Pancreas (tissue), 10 donors: ENCODE data around the gene GRIA4. TPM values are rescaled to one million over a fixed set of nuclear protein-coding genes. Genes with fewer than 3 reads are reported as not detected.

Experiments
- ATAC-seq, 4 donors: fragments of 200-7000 bp; cut with Tn5 transposase; one replicate each; pipeline versions ENCODE4 v1.8.0 to v1.9.1; 2020; ENCODE audit warnings: mild to moderate bottlenecking in 4 of 4, moderate library complexity in 4 of 4
- DNase-seq, 6 donors: peaks; one replicate each; pipeline ENCODE4 v3.0.0-alpha.2; 2020
- FAIRE-seq: peaks from 2 replicates; lab custom pipeline; 2012; peaks lifted over from hg19 to GRCh38; lab: Jason Lieb, UNC
- H3K27ac ChIP-seq, 4 donors: fragments of 200-600 bp; sonication (generic); 1 replicate in 3 of 4; 2 replicates in 1 of 4; pipeline versions ENCODE4 v1.5.0 to v1.8.0; 2020
- H3K27me3 ChIP-seq, 4 donors: fragments of 200-600 bp; one replicate each; pipeline ENCODE4 v1.8.0; 2021
- H3K36me3 ChIP-seq, 3 donors: fragments of 200-600 bp; sonication (generic) in 1 of 3; one replicate each; pipeline versions ENCODE4 v1.5.0 to v1.8.0; 2020 to 2021
- H3K4me1 ChIP-seq, 3 donors: fragments of 200-600 bp; one replicate each; pipeline ENCODE4 v1.8.0; 2021
- H3K4me3 ChIP-seq, 4 donors: fragments of 200-600 bp; sonication (generic) in 2 of 4; one replicate each; pipeline versions ENCODE4 v1.5.0 to v1.8.0; 2020 to 2021
- H3K9me3 ChIP-seq, 4 donors: fragments of 200-600 bp; one replicate each; pipeline ENCODE4 v1.8.0; 2021
- CTCF ChIP-seq, 4 donors: fragments of 200-600 bp; sonication (generic) in 3 of 4; IDR thresholded peaks; one replicate each; pipeline versions ENCODE4 v1.5.0 to v1.8.0; 2021; ENCODE audit warnings: antibody characterized with exemption in 4 of 4
- WGBS, 2 donors: extraction: QIAGEN DNeasy Blood & Tissue Kit; methylation state at CpG; one replicate each; pipeline ENCODE4 v1.1.7; 2013; 5-methylcytosine and 5-hydroxymethylcytosine counted together
- intact Hi-C, 3 donors: fragments of 100-400 bp; cut with DNase I; formaldehyde crosslinking; loops; one replicate each; pipeline versions ENCODE4 v1.11.1 to v1.14.2; 2022
- polyA plus RNA-seq, 2 donors: library from polyadenylated mRNA; stranded (reverse); fragments of 200-250 nt; gene quantifications; one replicate each; pipeline ENCODE4 v1.2.3, GENCODE V29; 2013
- total RNA-seq, 6 donors: library from RNA; stranded (reverse); fragmentation: NEBNext Ultra II Directional in 4 of 6; extraction: Animal tissue kit (Norgen Biotek cat#: 25700) in 4 of 6; gene quantifications; one replicate each; pipeline versions ENCODE4 v1.2.1 to v1.2.4, GENCODE V29; 2021 to 2023
- donor health status: healthy with polysubstance abuse.
- donor health status: DM: no; HTN: no; CAD: no; lungs with moderate emphysema.
- donor health status: DM: no; HTN: no; CAD: no.
- donor health status: control.
- donor health status: control.
- donor health status: Bipolar disorder and iron deficiency.
- donor health status: DM: yes; HTN: yes; CAD: no.
- donor health status: DM: no; HTN: no; CAD: no.
- donor health status: DM: no; HTN: no; CAD: no.
- donor health status: DM: yes; HTN: yes; CAD: no.

GRIA4 gene
- total and polyA plus RNA-seq, 8 donors, result 0.22 to 2.4 (median 1.2) TPM

GRCh38 chr11:105937738-105938137 is 327.9 kb downstream of the GRIA4 start:
- no peak for TF ChIP-seq CTCF (IDR thresholded peaks at IDR 0.05)
- Histone ChIP-seq H3K4me3 (no peak overlapping the region), H3K27me3 (no peaks in the 10 kb centered on the region), H3K36me3 (no peaks in the 10 kb centered on the region), H3K9me3 (no peaks in the 10 kb centered on the region), H3K27ac (no peak overlapping the region), H3K4me1 (no peaks in the 10 kb centered on the region)
- intact Hi-C loops, result no loop called here
- ATAC-seq (no peak), FAIRE-seq (no peak), DNase-seq (no peak)
- WGBS, 2 donors, result 70 to 82% methylated on average over 2 of the region's 2 CpGs

DNA sequence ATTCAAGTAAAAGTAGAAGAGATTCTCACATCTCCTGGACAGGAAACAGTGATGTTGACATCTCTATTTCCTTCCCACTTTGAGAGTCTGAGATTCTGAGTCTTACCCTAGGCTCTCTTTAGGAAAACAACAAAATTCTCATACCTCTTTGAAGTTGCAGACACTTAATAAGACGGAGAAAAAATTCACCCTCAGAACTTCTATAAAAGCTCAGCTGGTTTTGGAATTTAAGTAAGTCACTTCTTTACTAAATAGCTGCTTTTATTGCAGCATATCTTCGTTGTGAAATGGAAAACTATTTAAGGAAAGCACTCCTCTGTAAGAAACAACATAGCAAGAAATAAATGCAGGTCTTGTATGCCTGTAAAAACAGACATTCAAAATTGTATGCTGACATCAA is 333.0 kb downstream of the GRIA4 start:
- no peak for DNase-seq
- FAIRE-seq, result no peak
- 61 to 62% methylated on average over 2 of the region's 2 CpGs for WGBS, 2 donors
- Histone ChIP-seq H3K27ac (no peak overlapping the region), H3K4me1 (no peaks in the 10 kb centered on the region), H3K4me3 (no peak overlapping the region), H3K36me3 (no peaks in the 10 kb centered on the region), H3K9me3 (no peaks in the 10 kb centered on the region), H3K27me3 (no peaks in the 10 kb centered on the region)
- no peak for ATAC-seq
- no peak for TF ChIP-seq CTCF (IDR thresholded peaks at IDR 0.05)
- intact Hi-C loops, result no loop called here

- Histone ChIP-seq H3K9me3 (no peaks in the 10 kb centered on the region), H3K27me3 (no peaks in the 10 kb centered on the region), H3K27ac (no peak overlapping the region), H3K36me3 (no peaks in the 10 kb centered on the region), H3K4me3 (no peak overlapping the region), H3K4me1 (no peaks in the 10 kb centered on the region)
- intact Hi-C loops, result no loop called here
- WGBS, 2 donors, result 41% methylated on average over 4 of the region's 4 CpGs
- FAIRE-seq, result no peak
- no peak for DNase-seq
- ATAC-seq, result no peak
- TF ChIP-seq CTCF (IDR thresholded peaks at IDR 0.05), result no peak
Measured at GRCh38 chr11:105948918-105949590, 339.2 kb downstream of the GRIA4 start.

GRCh38 chr11:105953886-105954285 is 344.0 kb downstream of the GRIA4 start:
- Histone ChIP-seq H3K4me3 (no peak overlapping the region), H3K9me3 (no peaks in the 10 kb centered on the region), H3K36me3 (no peaks in the 10 kb centered on the region), H3K4me1 (no peaks in the 10 kb centered on the region), H3K27ac (no peak overlapping the region), H3K27me3 (no peaks in the 10 kb centered on the region)
- intact Hi-C loops, result no loop called here
- no peak for TF ChIP-seq CTCF (IDR thresholded peaks at IDR 0.05)
- ATAC-seq (no peak), DNase-seq (no peak), FAIRE-seq (no peak)
